Choroid plexus epithelial cell (primary cell): ENCODE results near the gene PHF21B.

Experiments used
- DNase-seq: peaks from one replicate; pipeline ENCODE4 v3.0.0-alpha.2; 2010; ENCODE audit warnings: low read depth
- H3K4me3 ChIP-seq: 2 replicates; pipeline ENCODE4 v1.5.1; 2011; ENCODE audit warnings: low read depth, mild to moderate bottlenecking, control low read depth, low read length, moderate library complexity
- CTCF ChIP-seq: conservative IDR thresholded peaks from 2 replicates; pipeline ENCODE4 v1.5.1; 2011; ENCODE audit warnings: low read depth, mild to moderate bottlenecking, control low read depth, inconsistent platforms, low read length, moderate library complexity

PHF21B gene

DNA sequence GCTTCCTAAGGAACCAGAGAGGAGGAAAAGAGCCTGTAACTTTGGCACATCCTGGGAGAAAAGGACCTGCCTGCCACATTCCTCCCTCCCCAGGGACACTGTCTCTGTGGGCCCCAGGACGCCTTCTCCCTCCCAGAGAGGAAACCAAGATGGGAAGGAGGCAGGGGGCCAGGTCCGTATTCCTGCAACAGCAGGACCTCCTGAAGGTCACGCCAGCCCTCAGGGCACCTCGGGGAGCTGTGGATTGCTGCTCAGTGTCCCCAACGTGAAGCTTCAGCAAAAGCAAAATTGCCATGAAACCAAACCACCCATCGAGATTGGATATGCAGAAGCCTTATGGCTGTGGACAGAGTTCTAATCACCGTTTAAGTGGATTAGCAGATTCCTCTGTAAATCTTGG, 170.7 kb downstream of the PHF21B start:
- no peak overlapping the region for H3K4me3 ChIP-seq
- TF ChIP-seq CTCF: no peak
- no peak for DNase-seq

DNA sequence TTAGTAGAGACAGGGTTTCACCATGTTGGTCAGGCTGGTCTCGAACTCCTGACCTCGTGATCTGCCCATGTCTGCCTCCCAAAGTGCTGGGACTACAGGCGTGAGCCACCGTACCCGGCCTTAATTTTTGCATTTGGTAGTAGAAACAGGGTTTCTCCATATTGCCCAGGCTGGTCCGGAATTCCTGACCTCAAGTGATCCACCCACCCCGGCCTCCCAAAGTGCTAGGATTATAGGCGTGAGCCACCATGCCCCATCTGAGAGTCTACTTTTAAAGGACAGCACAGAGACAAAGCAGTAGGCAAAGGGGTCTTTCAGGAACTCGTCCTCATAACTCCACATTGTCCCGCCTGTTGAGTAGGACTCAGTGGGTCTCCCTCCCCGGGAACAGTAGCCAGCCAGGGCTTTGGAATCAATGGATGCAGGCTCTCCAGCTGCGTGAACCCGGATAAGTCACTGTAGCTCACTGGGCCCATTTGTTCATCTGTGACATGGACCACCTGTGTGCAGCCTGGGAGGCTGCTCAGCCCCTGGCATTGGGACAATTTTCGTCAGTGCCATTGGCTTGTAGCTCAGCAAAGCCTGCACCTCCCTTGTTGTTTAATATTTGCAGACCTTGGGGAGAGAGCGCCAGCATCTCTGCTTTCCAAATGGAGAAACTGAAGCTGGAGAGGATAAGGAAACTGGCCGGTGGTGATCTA, 171.3 kb downstream of the PHF21B start:
- no peak for TF ChIP-seq CTCF
- DNase-seq: no peak
- H3K4me3 ChIP-seq: no peak overlapping the region

GRCh38 chr22:44837481-44837880, 172.3 kb downstream of the PHF21B start:
- H3K4me3 ChIP-seq: no peak overlapping the region
- no peak for TF ChIP-seq CTCF
- DNase-seq: no peak

- no peak for DNase-seq
- no peak overlapping the region for H3K4me3 ChIP-seq
- no peak for TF ChIP-seq CTCF
These were observed 175.7 kb downstream of the PHF21B start for GRCh38 chr22:44834065-44834464.

DNA sequence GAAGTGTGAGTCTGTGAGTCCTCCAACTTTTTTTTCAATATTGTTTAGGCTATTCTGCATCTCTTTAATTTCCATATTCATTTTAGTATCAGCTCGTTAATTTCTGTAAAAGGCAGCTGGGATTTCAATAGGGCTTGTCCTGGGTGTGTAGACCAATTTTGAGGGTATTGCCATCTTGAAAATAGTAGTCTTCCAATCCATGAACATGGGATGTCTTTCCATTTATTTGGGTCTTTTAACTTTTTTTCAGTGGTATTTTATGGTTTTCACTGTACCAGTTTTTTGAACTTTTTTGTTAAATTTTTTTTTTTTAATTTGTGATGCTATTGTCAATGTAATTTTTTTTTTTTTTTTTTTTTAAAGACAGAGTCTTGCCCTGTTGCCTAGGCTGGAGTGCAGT, 177.9 kb downstream of the PHF21B start:
- DNase-seq: no peak
- no peak for TF ChIP-seq CTCF

More for the DNA sequence above, 177.9 kb downstream of the PHF21B start:
- no peak overlapping the region for H3K4me3 ChIP-seq
